Osteocyte (in vitro differentiated cells): Measurements from ENCODE around the gene MAML1. TPM values are rescaled to one million over a fixed set of nuclear protein-coding genes. Genes with fewer than 3 reads are reported as not detected.

Experiments
- DNase-seq: peaks from one replicate; pipeline ENCODE4 v3.0.0; 2021; ENCODE audit warnings: mixed read lengths; ENCODE audit not compliant: unreplicated experiment; ENCODE audit errors: extremely low spot score
- H3K27ac Mint-ChIP-seq: one replicate; pipeline ENCODE4 v1.8.0; 2021; ENCODE audit warnings: mild to moderate bottlenecking, mixed read lengths; ENCODE audit not compliant: unreplicated experiment
- H3K27me3 Mint-ChIP-seq: one replicate; pipeline ENCODE4 v1.8.0; 2021; ENCODE audit warnings: mixed read lengths; ENCODE audit not compliant: unreplicated experiment
- H3K36me3 Mint-ChIP-seq: one replicate; pipeline ENCODE4 v1.8.0; 2021; ENCODE audit warnings: mixed read lengths; ENCODE audit not compliant: unreplicated experiment
- H3K4me1 Mint-ChIP-seq: one replicate; pipeline ENCODE4 v1.8.0; 2021; ENCODE audit warnings: mixed read lengths; ENCODE audit not compliant: unreplicated experiment
- H3K4me3 Mint-ChIP-seq: one replicate; pipeline ENCODE4 v1.8.0; 2021; ENCODE audit warnings: mild to moderate bottlenecking, moderate library complexity, mixed read lengths; ENCODE audit not compliant: unreplicated experiment
- H3K9me3 Mint-ChIP-seq: one replicate; pipeline ENCODE4 v1.8.0; 2021; ENCODE audit warnings: mixed read lengths; ENCODE audit not compliant: unreplicated experiment
- CTCF ChIP-seq: fragments of 200-600 bp; sonication (generic); IDR thresholded peaks from 2 replicates; pipeline ENCODE4 v1.5.0; 2021; ENCODE audit warnings: antibody characterized with exemption, mild to moderate bottlenecking, moderate library complexity
- total RNA-seq: library from RNA; stranded (reverse); gene quantifications from 2 replicates; pipeline ENCODE4 v1.2.1, GENCODE V29; 2021

Gene MAML1
- total RNA-seq, 1 donor from 2014 or later = 34.1 TPM

GRCh38 chr5:179697993-179698934 is 34.4 kb upstream of the MAML1 start:
- peaks cover 7% of the 10 kb centered on the region for H3K36me3 Mint-ChIP-seq
- no peaks in the 10 kb centered on the region for H3K9me3 Mint-ChIP-seq
- TF ChIP-seq CTCF = no peak
- DNase-seq = peak; percentile 100
- no peaks in the 10 kb centered on the region for H3K27me3 Mint-ChIP-seq
- peak overlapping the region; percentile 99 for H3K27ac Mint-ChIP-seq
- peaks cover 35% of the 10 kb centered on the region for H3K4me1 Mint-ChIP-seq
- H3K4me3 Mint-ChIP-seq = peak overlapping the region; percentile 98

- H3K9me3 Mint-ChIP-seq = no peaks in the 10 kb centered on the region
- H3K36me3 Mint-ChIP-seq = peaks cover 15% of the 10 kb centered on the region
- H3K27ac Mint-ChIP-seq = peak within 1 kb of the TSS; percentile 99
- peaks cover 43% of the 10 kb centered on the region for H3K4me1 Mint-ChIP-seq
- DNase-seq = no peak
- no peak for TF ChIP-seq CTCF
- H3K27me3 Mint-ChIP-seq = no peaks in the 10 kb centered on the region
- H3K4me3 Mint-ChIP-seq = peak within 1 kb of the TSS; percentile 98
Measured at GRCh38 chr5:179698935-179699615, 33.5 kb upstream of the MAML1 start, which contains the start of gene CANX. CANX (plus strand) TSS chr5:179698967; CDS start chr5:179705682, 6,715 bp downstream.

GRCh38 chr5:179699616-179700237 is 32.9 kb upstream of the MAML1 start:
- Mint-ChIP-seq H3K4me1 (peaks cover 44% of the 10 kb centered on the region), H3K9me3 (no peaks in the 10 kb centered on the region), H3K27ac (peak overlapping the region; percentile 96), H3K4me3 (peak overlapping the region; percentile 98), H3K36me3 (peaks cover 15% of the 10 kb centered on the region), H3K27me3 (no peaks in the 10 kb centered on the region)
- no peak for TF ChIP-seq CTCF
- no peak for DNase-seq

- H3K36me3 Mint-ChIP-seq = peaks cover 19% of the 10 kb centered on the region
- no peaks in the 10 kb centered on the region for H3K27me3 Mint-ChIP-seq
- H3K4me3 Mint-ChIP-seq = peak overlapping the region; percentile 98
- H3K4me1 Mint-ChIP-seq = peaks cover 48% of the 10 kb centered on the region
- H3K27ac Mint-ChIP-seq = peak overlapping the region; percentile 96
- no peak for DNase-seq
- H3K9me3 Mint-ChIP-seq = no peaks in the 10 kb centered on the region
- TF ChIP-seq CTCF = no peak
Measured at GRCh38 chr5:179700401-179700918, 32.2 kb upstream of the MAML1 start.
